ENCODE measurements around the gene HOOK1.
"Not testable (repeated sequence)": the region's sequence is repeated elsewhere in the genome, so short reads cannot be mapped to it uniquely, and the experiment has no call there.

HOOK1 gene

GRCh38 chr1:59917026-59917784 is 102.5 kb downstream of the HOOK1 start:
- DNase-seq (ENCODE audit: low read depth) = no peak
- TF ChIP-seq CTCF (conservative IDR thresholded peaks at IDR 0.05; ENCODE audit: control insufficient read depth, insufficient read depth, low read depth, low read length) = no peak
- no peak overlapping the region for H3K4me3 ChIP-seq (ENCODE audit: control insufficient read depth, low read depth, low read length)

GRCh38 chr1:59917785-59918180 is 103.0 kb downstream of the HOOK1 start:
- no peak for TF ChIP-seq CTCF (conservative IDR thresholded peaks at IDR 0.05; ENCODE audit: control insufficient read depth, insufficient read depth, low read depth, low read length)

GRCh38 chr1:59919746-59920145 is 105.0 kb downstream of the HOOK1 start:
- no peak for TF ChIP-seq CTCF (conservative IDR thresholded peaks at IDR 0.05; ENCODE audit: control insufficient read depth, insufficient read depth, low read depth, low read length)
- H3K4me3 ChIP-seq (ENCODE audit: control insufficient read depth, low read depth, low read length) = no peak overlapping the region
- no peak for DNase-seq (ENCODE audit: low read depth)

More at GRCh38 chr1:59917785-59918180, 103.0 kb downstream of the HOOK1 start:
- DNase-seq (ENCODE audit: low read depth) = no peak
- H3K4me3 ChIP-seq (ENCODE audit: control insufficient read depth, low read depth, low read length) = no peak overlapping the region

- not testable (repeated sequence) for DNase-seq (ENCODE audit: low read depth); H3K4me3 ChIP-seq (ENCODE audit: control insufficient read depth, low read depth, low read length)
Observed at GRCh38 chr1:59921258-59921899, 106.6 kb downstream of the HOOK1 start.

GRCh38 chr1:59924653-59925052 is 109.9 kb downstream of the HOOK1 start:
- TF ChIP-seq CTCF (conservative IDR thresholded peaks at IDR 0.05; ENCODE audit: control insufficient read depth, insufficient read depth, low read depth, low read length) = no peak
- no peak for DNase-seq (ENCODE audit: low read depth)
- H3K4me3 ChIP-seq (ENCODE audit: control insufficient read depth, low read depth, low read length) = no peak overlapping the region
